Fibroblast of skin of back (primary cell): Measurements from ENCODE around the gene MYLK3.

ENCODE experiments used
- DNase-seq: peaks from one replicate; pipeline ENCODE4 v3.0.0-alpha.2; 2013

Gene MYLK3

DNA sequence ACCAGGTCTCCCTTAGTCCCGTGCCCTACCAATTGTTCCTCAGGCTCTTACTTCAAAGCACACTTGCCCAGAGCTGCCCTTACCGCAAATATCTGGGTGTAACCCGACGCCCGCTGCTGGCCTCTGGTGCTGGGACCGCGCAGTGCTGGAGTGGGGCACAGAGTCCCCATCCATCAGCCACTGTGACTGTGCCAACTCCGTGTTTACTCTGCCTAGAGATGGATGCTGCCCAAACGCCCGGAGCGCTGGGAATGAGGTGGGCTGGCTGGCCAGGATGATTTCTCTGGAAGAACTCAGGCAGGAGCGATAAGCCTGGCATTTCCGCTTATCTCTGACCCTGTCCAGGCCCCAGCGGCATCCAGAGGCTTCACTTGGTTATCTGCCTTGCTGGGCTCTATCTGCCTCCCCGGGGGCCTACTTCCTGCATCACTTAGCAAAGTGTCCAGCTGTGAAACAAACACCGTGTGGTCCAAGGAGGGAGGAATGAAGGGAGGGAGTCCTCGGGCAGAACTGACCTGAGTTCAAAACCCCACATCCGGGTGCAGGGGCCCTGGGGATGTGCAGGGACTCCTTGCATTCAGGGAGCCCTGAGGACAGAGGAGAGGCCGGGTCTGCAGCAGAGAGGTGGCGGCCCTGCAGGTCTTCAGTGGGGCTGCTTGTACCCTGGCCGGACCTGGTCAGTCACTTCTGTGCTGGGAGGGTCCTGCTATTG, 9.4 kb upstream of the MYLK3 start:
- DNase-seq, result no peak

DNA sequence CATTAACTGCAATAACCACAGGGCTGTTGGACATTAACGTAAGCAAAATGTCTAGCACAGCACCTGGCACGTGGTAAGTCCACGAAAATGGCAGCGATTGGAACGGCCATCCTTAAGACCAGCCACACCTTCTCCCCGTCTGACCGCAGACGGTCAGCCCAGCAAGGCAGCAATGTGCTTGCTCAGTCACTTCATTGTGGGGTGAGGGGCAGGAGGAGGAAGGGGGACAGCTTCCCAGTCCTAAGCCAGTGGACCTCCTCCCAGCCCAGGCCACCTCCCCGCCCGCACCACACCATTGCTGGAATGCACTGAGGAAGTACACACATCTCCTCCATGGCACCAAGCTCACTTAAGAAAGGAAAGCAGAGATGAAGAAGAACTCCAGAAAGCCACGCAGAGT, 8.6 kb upstream of the MYLK3 start:
- no peak for DNase-seq

DNA sequence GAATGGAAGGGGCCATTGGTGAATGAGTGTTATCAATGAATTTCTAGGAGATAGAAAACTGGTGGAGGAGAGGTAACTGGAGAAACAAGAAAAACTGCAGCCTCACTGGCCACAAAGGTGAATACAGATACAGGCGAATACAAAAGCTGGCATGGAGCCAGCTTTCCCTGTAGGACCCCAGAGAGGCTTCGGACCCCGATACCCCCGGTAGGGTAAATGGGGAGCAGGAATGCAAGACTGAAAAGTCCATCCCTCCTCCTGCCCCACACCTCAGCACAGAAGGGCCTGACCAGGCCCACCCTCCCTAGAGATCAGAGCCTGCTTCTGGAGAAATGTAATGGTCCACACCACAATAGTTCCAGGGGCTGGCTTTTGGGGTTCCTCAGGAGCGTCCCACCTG, 4.9 kb upstream of the MYLK3 start:
- no peak for DNase-seq

DNA sequence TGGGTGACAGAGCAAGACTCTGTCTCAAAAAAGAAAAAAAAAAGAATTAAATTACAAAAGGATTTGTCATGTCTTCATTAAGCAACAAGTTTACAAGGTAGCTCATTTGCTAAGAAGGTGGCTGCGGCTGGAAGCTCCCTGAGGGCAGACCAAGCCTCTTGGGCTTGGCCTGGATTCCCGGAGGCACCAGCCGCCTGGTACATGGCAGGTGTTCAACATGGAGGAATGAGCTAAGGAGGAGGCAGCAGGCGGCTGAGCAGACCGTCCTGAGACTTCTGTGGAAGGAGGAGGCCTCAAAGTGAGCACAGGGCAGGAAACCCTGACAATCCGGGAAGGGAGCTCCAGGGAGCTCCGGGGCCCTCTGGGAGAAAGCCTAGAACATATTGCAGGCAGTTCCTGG, 3.2 kb upstream of the MYLK3 start:
- DNase-seq, result no peak

DNA sequence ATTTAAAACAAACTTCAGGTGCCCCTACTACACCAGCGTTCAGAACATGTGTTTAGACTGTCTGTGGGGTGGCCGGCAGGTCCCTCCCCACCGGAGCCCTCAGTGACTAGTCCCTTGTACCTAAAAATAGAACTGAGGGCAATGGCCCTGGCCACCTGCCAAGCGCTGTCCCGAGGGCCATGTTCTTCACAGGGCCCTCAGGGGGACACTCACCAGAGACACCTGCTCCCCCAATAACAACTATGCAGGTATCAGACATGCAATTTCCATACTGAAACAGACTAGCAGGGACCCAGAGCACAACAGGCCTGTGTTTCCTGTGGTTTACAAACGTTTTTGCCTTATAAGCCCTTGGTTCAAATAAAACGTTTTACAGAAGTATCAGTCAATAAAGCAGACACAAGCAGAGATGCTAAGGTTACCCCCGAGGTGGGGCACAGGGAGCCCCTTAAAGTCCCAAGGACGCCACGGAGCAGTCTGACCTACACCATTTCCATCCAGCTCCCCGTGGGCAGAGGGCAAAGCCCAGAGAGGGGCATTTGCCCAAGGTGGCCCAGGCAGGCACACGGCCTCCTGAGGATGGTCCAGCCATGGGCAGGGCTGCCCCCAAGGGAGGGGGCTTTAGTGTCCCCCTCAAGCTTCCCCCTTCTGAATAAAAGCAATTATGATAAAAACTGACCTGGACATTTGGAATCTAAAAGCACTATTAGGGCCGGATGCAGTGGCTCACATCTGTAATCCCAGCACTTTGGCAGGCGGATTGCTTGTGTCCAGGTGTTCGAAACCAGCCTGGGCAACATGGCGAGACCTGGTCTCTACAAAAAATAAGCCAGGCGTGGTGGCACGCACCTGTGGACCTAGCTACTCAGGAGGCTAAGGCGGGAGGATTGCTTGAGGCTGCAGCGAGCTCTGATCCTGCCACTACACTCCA, 896 bp upstream of the MYLK3 start:
- no peak for DNase-seq

DNA sequence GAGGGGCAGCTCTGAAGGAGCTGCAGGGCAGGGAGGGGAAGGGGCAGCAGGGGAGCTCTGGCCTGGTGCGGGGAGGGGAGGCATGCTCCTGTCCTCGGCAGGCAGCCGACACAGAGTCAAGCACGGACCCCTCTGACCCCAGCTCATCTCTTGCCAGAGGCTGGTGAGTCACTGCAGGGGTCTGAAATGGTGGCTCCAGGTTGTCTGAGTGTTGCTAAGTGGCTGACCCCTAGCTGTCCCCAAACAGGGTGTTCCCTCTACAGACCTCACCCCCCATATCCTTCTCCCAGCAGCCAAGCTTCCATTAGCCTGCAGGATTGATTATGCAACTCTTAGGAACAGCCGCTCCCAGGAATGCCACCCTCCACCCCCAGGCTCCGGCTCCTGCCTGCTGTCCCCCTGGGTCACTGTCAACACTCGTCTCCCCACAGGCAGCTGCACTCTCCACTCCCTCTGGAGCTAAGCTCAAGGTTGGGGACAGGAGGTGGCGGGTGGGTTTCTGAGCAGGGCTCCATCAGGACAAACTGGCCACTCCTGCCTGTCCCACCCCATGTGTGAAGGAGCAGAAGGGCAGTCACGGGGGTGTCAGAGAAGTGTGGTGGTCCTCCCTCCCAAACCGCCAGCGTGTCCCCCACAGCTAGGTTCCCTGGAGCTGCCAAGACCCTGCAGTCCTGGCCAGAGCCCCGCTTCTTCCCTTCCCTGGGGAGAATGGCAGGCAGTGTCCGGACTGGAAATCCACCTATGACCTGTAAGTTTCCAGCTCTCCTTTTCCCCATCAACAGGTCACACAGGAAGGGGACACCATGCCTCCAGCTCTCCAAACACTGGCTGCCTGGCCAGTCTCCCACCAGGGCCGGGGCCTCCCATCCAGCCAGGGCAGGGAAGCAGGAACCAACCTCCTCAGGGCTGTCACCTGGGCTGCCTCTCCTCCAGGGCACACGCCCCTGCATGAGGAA, 1.0 kb downstream of the MYLK3 start:
- no peak for DNase-seq

DNA sequence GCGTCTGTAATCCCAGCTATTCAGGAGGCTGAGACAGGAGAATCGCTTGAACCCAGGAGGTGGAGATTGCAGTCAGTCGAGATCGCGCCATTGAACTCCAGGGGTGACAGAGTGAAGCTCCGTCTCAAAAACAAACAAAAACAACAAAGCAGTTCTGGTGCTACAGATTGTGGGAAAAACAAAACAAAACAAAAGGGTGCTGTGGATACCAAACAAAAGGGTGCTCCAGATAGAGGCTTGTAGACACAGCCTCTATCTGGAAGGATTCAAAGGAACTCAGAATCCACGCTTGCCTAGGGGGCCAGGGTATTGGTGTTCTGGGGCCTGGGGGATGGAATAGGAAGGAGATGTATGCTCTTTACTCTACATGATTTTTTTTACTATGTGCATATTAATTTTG, 2.5 kb downstream of the MYLK3 start:
- no peak for DNase-seq

DNA sequence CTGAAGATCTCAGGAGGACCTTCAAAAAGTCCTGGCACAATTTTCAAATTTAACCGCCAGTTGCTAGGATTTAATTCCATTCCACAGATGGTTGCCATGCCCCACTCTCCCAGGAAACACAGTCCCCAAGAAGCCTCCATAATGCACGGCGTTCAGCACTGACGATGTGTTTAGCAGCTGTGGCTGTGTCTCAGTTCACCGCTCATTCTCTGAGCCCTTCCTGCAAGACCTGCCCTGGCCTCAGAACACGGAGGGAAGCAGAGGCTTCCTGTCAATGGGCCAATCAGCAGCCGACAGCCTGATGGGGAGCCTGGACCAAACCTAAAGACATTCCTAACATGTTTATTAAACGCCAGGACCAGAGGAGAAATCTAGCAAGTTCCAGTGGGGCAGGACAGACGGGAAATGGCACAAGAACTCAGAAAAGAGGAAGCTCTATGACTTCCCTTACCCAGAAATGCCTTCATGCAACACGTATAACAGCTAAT, 4.9 kb downstream of the MYLK3 start:
- peak; percentile 50 for DNase-seq

DNA sequence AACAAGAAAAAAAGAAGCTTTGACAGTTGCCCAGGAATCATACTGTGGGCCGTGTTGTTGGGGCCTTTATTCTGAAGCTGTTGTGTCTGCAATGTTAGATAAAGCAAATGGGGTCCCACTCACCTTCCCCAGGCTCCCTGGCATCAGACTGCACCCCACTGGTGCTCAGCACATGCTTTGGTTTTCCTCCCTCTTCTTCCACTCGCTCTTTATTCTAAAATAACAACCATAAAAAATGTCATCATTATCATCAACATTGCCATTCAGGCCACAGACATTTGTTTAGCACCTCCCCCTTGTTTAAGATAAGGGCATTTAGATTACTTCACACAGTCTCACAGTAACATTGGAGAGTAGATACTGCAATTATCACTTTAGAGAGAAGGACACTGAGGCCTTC, 8.2 kb downstream of the MYLK3 start:
- DNase-seq, result no peak

DNA sequence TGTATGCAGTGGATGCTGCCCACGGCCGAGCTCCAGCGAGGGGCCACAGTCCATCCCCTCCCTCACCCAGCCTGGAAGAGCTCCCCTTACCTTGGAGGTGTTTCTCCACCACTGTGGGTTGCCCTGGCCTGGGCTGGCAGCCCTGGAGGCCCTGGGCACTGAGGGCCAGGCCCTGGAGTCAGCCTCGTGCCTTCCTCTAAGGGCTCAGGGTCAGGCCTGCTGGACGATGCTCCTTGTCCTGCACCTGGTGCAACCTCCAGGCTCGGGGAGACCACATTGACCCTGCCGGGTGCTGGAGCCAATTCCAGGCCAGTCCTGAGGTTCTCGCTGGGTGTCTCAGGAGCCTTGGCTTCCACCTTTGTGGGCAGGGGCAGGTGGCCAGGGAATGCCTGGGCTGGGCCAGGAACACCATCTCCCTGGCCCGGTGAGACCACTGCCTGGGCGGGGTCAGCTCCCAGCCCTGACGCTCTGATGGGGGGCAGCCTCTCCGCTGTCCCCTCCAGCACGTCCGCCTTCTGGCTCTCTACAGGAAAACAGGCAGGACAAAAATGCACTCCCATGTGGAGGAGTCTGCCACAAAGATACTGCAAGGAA, 10.4 kb downstream of the MYLK3 start:
- DNase-seq, result no peak

DNA sequence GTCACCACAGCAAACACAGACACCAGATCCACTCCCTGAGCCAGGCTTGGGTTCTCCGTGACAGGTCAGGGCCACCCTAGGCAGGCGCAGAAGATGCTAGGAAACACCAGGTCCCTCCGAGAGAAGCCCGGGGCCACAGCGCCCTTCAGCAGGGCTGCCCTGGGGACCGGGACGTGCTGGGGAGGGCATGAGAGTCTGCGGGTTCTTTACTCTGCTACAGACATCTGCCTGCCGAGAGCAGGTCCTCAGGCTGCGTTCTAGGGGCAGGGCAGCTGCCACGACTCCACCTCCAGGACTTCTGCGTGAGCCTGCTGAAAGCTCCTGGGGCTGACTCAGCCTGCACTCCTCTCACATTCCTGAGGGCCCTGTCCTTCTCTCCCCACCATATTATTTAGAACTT, 11.4 kb downstream of the MYLK3 start:
- no peak for DNase-seq

DNA sequence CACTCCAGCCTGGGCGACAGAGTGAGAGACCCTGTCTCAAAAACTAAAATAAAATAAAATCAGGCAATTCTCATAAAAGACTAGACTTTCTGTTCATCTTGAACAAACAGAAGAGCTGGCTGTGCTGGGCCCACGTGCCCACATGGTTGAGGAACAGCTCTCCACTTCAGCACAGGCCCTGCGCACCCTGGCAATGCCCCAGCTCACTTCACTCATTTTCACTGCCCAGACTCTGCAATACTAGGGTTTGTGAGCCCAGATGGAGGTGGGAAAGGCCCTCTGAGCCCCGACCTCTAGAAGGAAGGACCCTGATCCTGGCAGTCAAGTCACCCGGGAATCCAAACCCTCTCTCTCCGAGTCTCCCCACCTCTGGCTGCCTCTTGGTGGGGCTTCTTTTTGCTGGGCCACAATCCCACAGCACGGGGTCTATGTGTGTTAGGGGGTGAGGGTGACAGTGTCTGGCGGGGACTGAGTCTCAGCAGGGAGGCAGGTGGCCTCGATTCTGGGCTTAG, 14.8 kb downstream of the MYLK3 start:
- no peak for DNase-seq

DNA sequence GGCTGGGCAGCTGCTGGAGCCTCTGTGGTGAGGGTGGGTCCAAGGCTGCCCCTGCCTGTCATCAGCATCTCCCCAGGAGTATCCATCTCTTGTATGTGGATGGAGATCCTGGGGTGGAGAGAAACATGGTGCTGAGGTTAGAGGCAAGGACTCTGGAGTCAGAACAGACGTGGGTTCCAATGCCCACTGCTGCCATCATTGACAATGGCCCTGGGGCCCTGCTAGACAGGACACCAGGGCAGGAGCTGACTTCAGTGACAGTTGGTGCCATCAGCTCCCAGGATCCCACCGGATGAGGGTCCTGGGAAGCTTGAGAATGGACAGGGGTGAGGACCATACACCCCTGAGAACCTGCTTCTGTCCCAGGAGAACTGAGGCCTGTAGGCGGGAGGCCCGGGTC, 15.6 kb downstream of the MYLK3 start:
- no peak for DNase-seq

DNA sequence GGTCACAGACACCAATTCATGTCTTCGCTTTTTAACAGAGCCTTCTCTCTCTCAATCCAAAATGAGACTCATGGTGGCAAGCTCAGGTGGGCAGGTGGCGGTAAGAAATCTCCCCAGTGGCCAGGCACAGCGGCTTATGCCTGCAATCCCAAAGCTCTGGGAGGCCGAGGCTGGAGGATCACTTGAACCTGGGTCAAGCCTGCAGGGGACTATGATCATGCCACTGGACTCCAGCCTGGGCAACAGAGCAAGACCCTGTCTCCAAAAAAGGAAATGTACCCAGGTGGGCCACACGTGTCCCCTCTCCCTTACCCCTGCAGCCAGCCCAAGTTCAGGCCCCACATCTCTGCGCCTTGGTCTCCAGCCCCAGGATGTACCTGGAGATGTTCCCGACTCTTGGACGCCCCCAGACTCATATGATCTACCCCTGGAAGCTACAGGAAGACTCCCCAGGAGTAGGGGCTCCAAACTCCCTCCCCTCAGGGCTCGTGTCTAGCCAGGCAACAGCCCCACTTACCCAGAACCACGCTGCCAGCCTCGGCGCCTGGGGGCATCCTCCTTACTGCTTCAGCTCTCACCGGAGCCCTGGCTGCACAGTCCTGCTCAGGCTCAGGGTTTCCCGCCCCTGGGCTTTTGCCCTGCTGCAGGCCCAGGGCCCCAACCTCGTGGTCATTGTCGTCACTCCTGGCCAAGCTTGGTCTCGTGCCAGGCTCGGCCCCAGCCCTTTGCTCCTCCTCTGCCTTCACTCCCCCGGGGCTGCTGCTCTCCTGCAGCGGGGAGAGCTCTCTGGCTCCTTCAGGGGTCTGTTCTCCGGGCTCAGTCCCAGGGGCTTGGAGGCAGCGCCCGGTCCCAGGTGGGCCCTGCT, 16.2 kb downstream of the MYLK3 start:
- DNase-seq, result no peak

DNA sequence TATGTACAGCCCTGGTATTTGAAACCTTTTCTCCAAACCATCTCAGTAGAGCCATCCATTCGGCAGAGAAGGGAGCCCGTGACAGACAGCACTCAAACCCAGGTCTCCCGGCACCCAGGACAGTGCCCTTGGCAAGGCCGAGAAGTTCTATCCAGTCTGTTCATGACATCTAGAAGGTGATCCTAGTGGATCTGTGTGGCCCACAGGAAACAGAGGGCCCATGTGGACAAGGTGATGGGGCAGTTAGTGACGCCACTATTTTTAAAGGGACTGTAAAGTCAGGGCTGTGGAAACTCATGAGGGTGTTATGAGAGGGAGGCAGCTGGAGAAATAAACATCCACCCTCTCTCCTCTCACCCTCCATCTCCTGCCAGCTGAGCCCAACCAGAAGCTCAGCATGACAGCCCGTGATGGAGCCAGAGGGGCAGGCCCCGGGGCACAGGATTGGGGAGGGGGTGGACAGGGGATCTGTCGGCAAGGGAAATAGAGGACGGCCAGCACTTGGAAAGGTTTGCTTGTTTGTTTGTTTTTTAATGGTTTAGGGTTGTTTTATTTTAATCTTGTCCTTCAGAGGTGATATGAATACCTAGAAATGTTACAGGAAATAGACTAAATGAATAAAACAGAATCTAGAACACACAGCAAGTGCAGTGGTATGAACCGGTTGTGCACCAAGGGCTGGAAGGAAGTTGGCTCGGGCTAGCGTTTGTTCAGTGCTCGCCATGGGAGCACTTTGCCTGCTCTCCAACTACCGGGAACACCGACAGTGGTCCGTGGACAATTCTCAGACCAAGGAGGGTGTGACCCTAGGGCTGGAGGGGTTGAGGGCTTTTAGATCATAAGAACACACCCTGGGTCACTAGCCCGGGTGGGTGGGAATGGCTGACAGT, 17.1 kb downstream of the MYLK3 start:
- DNase-seq, result no peak

DNA sequence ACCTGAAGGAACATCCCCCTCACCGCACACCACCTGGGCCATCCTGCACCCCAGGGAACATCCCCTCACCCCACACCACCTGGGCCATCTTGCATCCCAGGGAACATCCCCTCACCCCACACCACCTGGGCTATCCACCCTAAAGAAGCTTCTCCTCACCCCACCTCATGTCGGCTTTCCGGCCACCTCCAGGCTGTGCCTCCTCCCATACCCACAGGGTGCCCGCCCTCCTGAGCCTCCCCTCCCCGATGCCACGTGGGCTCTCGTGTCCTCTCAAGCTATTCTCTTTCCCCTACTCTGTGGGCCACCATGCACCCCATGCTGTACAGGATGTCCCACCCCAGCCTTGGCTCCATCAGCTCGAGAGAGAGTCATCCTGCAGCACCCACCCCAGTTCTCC, 18.0 kb downstream of the MYLK3 start:
- no peak for DNase-seq

DNA sequence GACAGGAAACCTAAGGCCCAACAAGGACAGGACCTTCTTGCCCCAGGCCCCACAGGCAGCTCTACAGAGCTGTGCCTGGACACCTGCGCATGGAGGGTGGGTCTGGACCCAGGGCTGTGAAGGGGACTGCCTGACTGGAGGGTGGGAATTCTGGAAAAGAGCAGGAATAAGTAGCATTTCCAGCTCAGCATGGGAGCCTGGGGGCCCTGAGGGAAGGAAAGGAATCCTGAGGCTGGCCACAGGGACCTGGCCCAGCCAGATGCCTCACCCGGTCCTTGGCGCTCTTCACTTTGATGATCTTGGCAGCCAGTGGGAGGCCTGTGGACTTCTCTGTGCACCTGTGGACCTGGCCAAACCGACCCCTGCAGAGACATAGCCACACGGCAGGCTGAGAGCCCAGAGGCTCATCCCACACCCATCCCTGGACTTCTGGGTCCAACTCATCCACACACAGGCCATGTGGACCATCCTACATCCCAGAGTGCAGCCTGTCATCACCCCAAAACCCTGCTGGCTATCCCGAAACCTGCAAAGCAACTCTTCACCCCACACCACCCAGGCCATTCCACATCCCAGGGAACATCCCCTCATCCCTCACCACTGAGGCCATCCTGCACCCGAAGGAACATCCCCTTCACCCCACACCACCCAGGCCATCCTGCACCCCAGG, 18.7 kb downstream of the MYLK3 start:
- DNase-seq, result no peak

DNA sequence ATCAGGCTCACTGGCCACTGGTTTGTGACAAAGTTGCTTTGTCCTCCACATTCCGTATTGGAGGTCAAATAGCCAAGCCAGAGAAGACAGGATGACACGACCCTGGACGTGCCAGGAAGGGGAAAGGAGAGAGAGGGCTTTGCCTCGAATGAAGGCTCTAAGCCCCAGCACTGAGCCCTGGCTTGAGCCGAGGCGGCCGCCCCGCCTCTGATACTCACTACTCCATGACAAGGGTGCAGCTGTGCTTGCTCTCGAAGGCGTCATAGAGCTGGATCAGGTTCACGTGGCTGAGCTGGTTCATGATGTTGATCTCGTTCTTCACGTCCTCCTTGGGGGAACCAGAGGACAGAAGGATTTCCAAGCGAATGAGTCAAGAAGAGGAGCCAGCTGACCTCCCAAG, 19.3 kb downstream of the MYLK3 start:
- no peak for DNase-seq

DNA sequence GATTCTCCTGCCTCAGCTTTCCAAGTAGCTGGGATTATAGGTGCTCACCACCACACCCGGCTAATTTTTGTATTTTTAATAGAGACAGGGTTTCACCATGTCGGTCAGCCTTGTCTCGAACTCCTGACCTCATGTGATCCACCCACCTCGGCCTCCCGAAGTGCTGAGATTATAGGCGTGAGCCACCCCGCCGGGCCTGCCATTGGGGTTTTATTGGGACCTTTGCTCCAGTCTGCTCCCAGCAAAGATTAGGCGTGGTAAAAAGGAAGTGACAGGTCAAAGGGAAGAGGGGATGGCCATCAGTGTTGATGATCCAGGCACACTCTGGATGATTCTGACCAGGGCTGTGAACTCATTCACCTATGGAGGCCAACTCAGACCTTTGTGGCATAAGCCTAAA, 20.5 kb downstream of the MYLK3 start:
- no peak for DNase-seq
